Stimulated activated CD4-positive, alpha-beta T cell treated with anti-CD3 and anti-CD28 coated beads, Interleukin-1b, Interleukin-23, amount 100 ng/mL, for 48 hours (primary cell): ENCODE data around the gene CACNA1I.

Experiments
- DNase-seq: peaks from one replicate; pipeline ENCODE4 v3.0.0-alpha.2; 2020

Gene CACNA1I

GRCh38 chr22:39700565-39700964 lies 130.0 kb downstream of the CACNA1I start:
- DNase-seq: no peak

GRCh38 chr22:39703091-39703490 lies 132.5 kb downstream of the CACNA1I start:
- no peak for DNase-seq

- no peak for DNase-seq
Measured at GRCh38 chr22:39703928-39704639, 133.5 kb downstream of the CACNA1I start.

GRCh38 chr22:39705386-39705785 lies 134.8 kb downstream of the CACNA1I start:
- DNase-seq: no peak

GRCh38 chr22:39706376-39707140 lies 136.0 kb downstream of the CACNA1I start:
- no peak for DNase-seq

- no peak for DNase-seq
Measured at GRCh38 chr22:39707351-39707750, 136.8 kb downstream of the CACNA1I start.

- DNase-seq: no peak
Measured at GRCh38 chr22:39707816-39708215, 137.3 kb downstream of the CACNA1I start.

- DNase-seq: no peak
Measured at GRCh38 chr22:39710380-39711150, 140.0 kb downstream of the CACNA1I start.

- no peak for DNase-seq
Measured at GRCh38 chr22:39712081-39712480, 141.5 kb downstream of the CACNA1I start.

- DNase-seq: no peak
Measured at GRCh38 chr22:39712751-39713525, 142.4 kb downstream of the CACNA1I start.

GRCh38 chr22:39713799-39714290 lies 143.3 kb downstream of the CACNA1I start:
- DNase-seq: no peak

GRCh38 chr22:39714321-39714720 lies 143.8 kb downstream of the CACNA1I start:
- no peak for DNase-seq

GRCh38 chr22:39715778-39716495 lies 145.4 kb downstream of the CACNA1I start:
- DNase-seq: no peak

GRCh38 chr22:39716534-39716933 lies 146.0 kb downstream of the CACNA1I start:
- DNase-seq: no peak

GRCh38 chr22:39717099-39717498 lies 146.5 kb downstream of the CACNA1I start:
- no peak for DNase-seq

GRCh38 chr22:39718206-39718605 lies 147.7 kb downstream of the CACNA1I start:
- no peak for DNase-seq

- DNase-seq: no peak
Measured at GRCh38 chr22:39718921-39719475, 148.4 kb downstream of the CACNA1I start.

GRCh38 chr22:39719559-39720450 lies 149.3 kb downstream of the CACNA1I start:
- no peak for DNase-seq

GRCh38 chr22:39721206-39722031 lies 150.9 kb downstream of the CACNA1I start:
- DNase-seq: no peak

GRCh38 chr22:39722032-39722325 lies 151.4 kb downstream of the CACNA1I start:
- no peak for DNase-seq
